GM10847 (cell line): ENCODE data around the gene AUTS2.

Source experiments
- POLR2A ChIP-seq: IDR thresholded peaks from 2 replicates; pipeline ENCODE4 v1.6.1; 2011; ENCODE audit not compliant: insufficient read length; ENCODE audit errors: extremely low read depth

Gene AUTS2

GRCh38 chr7:70193514-70193913 lies 595.2 kb downstream of the AUTS2 start:
- no peak for TF ChIP-seq POLR2A

- no peak for TF ChIP-seq POLR2A
Measured at GRCh38 chr7:70208236-70209063, 610.2 kb downstream of the AUTS2 start.

- no peak for TF ChIP-seq POLR2A
Measured at GRCh38 chr7:70210200-70210935, 612.1 kb downstream of the AUTS2 start.

GRCh38 chr7:70210936-70211310 lies 612.6 kb downstream of the AUTS2 start:
- no peak for TF ChIP-seq POLR2A

GRCh38 chr7:70212281-70212680 lies 614.0 kb downstream of the AUTS2 start:
- no peak for TF ChIP-seq POLR2A

GRCh38 chr7:70214071-70214470 lies 615.8 kb downstream of the AUTS2 start:
- TF ChIP-seq POLR2A: no peak

GRCh38 chr7:70215491-70215890 lies 617.2 kb downstream of the AUTS2 start:
- no peak for TF ChIP-seq POLR2A

GRCh38 chr7:70217571-70217970 lies 619.3 kb downstream of the AUTS2 start:
- TF ChIP-seq POLR2A: no peak

- TF ChIP-seq POLR2A: no peak
Measured at GRCh38 chr7:70218006-70218405, 619.7 kb downstream of the AUTS2 start.

GRCh38 chr7:70219061-70219460 lies 620.8 kb downstream of the AUTS2 start:
- TF ChIP-seq POLR2A: no peak

- no peak for TF ChIP-seq POLR2A
Measured at GRCh38 chr7:70229242-70229641, 631.0 kb downstream of the AUTS2 start.

- no peak for TF ChIP-seq POLR2A
Measured at GRCh38 chr7:70230761-70231160, 632.5 kb downstream of the AUTS2 start.

GRCh38 chr7:70233776-70234175 lies 635.5 kb downstream of the AUTS2 start:
- no peak for TF ChIP-seq POLR2A

- no peak for TF ChIP-seq POLR2A
Measured at GRCh38 chr7:70237256-70237655, 639.0 kb downstream of the AUTS2 start.

GRCh38 chr7:70237831-70238575 lies 639.7 kb downstream of the AUTS2 start:
- no peak for TF ChIP-seq POLR2A

- TF ChIP-seq POLR2A: no peak
Measured at GRCh38 chr7:70239918-70240317, 641.6 kb downstream of the AUTS2 start.
